ENCODE measurements around the gene SMCO4.
"Not testable (repeated sequence)": the region's sequence is repeated elsewhere in the genome, so short reads cannot be mapped to it uniquely, and the experiment has no call there.

The SMCO4 gene

DNA sequence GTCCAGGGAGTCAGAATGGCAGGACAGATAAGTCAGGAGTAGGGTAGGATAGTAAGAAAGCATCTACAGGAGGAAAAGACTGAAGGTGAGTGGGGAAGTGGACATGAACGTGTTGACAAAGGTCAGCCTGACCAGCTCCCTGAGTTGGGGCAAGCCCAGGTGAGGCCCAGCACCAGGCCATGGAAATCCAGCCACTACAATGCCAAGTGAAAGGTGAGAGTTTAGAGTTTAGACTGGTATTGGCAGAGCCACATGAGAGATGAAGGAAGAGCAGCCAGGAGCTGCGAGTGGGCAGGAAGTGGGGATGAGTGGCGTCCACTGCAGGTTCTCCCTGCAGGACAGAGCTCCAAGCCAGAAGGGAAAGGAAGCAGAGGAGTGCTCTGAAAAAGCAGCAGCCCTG lies 16.5 kb upstream of the SMCO4 start:
- no peak for DNase-seq

DNA sequence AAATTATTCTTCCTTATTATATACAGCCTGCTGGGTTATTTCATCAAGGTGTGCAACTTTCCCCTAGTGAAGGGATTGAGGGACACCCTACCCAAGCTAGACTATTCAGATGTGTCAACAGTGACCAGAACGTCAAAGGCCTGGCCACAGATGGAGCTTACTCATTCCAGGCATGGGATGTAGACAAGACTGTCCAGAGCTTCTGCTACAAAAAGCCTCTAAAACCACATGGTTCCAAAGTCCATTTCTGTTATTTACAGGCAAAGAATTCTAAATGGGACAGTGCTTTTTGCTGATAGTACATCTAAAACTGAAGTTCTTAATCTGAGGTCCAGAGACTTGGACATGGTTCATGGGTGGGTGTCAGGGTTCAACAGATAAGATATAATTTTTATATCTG lies 9.7 kb upstream of the SMCO4 start:
- DNase-seq: no peak

DNA sequence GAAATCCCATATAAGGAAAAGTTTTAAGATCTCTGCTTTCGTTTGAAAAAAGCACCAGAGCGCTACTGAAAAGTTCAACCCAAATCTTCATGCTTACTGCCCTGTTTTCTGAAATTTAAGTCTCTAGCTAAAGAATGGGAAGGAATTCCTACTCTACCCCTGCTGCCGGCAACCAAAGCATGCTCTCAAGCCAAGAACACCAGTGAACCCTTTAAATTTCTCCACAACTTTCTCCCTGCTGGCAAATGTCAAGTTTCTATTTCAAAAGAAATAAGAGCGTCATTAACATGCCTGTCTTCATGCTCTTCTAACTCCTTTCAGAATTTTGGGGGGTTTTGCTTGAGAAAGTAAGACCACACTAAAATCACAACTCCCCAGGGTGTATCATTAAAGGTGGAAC lies 6.8 kb upstream of the SMCO4 start:
- DNase-seq: no peak

DNA sequence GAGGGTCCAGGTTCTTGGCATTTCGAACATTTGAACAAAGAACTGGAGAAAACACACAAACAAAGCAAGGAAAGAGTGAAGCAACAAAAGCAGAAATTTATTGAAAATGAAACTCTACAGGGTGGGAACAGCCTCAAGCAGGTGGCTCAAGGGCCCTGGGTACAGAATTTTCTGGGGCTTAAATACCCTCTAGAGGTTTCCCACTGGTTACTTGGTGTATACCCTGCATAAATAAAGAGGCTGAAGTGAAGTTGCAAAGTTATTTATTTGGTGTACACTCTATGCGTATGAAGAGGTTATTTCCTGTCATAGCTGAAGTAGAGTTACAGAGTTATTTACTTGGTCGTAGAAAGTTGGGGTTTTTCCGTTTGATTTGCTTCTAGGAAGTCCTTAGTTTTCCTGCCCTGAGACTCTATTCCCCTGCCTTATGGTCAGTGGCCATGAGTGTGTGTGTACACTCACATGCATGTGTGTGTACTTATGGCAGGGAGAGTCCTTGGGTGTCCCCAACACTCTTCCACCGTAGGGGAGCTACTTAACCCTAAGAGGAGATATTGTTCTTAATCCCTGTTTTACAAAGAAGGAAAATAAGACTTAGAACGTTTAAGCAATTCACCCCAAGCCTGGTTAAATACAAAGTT lies 5.6 kb upstream of the SMCO4 start:
- no peak for DNase-seq

DNA sequence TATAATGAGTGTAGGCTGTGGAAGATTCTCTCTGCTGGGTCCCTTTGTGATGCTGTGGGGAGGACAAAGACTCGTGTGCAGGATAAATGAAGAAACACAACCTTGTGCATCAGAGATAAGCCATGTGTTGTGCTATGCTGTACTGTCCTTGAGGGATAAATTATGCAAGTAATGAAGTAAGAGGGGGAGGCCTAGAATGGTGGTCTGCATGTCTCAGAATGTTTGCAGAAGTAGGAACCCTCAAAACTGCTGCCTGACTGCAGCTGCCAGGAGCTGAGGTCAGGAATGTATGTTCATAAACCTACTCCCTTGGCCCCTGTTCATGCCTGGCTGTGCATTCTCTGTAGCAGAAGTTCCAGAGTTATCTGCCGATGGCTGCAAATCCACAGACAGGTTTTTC lies 4.6 kb upstream of the SMCO4 start:
- DNase-seq: no peak

DNA sequence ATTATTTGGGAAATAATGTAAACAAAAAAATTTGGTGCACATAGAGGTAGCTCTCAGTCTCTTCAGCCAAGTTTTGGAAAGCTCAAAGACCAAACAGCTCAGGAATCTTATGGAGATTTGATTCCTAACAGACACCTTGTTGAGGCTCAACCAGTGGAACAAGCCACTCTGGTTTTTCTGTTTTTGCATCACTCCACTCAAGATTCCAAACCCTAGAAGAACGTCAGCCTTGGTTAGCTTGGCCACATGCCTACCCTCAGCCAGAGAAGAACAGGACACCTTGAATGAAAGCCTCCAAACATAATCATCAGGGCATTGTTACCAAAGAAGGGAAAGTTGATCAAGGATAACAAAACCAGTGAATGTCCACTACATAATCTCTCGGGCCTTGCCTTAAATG lies 3.8 kb upstream of the SMCO4 start:
- DNase-seq: no peak

DNA sequence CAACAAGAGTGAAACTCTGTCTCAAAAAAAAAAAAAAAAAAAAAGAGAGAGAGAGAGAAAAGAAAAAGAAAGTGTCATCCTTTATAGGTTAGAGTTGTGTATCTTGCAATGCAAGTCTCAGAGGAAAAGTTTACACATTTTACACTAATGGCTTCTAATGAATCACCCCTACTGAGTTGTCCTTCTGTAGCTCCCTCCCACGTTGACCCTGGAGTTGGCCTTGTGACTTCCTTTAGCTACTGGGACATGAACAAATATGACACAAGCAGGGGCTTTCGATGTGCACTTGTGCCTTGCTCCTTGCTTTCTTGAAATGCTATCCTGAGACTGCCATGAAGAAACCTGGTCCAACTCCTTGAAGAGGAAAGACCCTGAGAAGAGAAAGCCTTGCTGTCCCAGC lies 2.4 kb upstream of the SMCO4 start:
- DNase-seq: no peak

DNA sequence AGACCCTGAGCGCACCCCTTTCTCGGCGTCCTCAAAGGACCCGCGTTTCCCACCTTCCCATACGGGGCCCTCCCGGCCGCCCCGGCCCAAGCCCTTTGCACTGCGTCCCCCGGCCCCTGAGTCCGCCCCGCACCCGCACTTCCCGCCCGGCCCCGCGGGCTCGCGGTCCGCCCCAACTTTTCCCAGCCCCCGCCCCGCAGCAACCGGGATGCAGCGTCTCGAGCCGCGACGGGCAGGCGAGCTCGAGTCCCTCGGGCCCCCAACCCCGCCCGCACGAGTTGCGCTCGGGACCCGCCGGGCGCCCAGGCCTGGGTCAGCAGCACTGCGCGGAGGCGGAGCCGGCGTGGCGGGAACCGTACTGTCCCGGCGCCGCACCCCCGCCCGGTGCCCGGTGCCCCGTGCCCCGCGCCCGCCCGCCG lies 371 bp downstream of the SMCO4 start:
- no peak for DNase-seq

DNA sequence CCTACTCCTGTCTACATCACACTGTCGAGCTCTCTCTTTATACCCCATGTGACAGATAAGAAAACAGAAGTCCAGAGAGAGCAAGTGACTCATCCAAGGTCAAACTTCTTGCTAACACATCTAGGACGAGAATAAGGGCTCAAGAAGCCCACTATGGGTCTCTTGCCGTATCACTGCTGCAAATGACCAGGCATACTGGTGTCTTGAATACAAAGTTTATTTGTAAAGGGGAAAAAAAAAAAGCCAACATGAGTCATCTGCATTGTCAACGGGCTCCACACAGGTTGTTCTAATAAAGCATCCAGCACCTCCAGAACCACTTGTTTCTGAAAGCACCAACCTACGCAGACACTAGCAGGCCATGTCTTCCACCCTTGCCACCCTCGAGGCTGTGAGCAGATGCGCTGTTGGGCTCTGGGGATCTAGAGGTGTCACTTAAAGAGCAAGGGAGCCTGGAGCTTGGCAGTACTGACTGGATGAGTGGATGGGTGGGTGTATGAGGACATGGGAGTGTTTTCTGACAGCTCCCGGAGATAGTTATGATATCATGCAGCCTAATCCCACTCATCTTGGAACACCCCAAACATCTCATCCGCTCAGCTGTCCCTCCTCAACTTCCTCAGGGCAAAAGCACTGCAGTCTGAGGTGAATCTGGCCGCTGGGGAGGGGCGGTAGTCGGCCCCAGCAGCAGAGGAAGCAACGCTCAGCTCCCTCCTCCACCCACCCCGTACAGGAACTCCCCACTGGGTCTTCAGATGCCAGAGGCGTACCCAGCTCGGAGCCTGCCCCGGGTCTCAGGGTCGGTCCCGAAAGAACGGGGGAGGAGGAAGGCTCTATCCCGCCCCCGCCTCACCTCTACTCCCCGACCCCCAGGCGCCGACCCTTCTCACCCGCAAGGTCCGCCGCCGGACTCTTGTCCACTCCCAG lies 1.0 kb downstream of the SMCO4 start:
- peak; percentile 29 for DNase-seq

DNA sequence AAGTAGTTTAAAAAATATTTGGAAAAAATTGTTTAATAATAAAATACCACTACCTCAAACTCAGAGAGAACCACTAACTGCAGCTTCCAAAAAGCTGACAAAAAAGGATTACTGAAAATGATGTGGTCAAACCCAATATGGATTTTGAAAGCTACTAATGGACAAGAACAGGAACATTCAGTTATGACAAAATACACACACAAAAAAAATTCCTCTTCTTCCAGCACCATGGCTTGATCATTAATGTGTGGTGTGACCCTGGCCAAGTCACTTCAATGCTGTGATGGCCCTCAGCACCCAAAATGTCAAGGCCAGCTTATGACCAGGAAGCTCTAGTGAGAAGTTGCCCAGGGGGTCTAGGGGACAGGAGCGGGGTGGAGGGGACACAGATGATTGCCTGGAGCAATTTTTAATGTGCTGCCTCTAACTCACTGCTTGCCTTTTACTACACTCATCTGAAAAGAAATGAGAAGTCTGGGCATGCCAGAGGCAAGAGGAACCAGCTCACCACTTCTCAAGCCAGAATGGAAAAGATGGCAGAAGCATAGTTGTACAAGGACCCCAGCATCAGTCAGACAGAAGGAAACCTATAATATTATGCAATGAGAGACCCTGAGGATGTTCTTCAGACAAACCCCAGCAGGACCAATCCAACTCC lies 2.2 kb downstream of the SMCO4 start:
- DNase-seq: no peak

DNA sequence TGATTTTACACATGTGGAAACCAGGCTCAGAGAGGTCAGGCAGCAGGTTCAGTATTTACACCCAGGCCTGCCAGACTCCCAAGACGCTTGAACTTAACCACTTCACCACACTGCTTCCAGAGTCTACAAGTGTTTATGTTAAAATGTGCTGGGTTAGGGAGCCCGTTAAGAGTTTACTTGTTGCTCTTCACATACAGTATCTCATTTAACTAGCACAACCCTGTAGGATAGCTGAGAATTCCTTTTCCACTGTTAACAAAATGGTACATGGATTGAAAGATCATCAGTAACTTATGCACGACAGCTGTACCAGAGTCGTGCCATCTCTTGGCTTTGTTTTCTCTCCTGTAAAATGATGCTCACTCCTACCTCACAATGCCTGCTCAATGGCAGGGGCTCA lies 2.9 kb downstream of the SMCO4 start:
- DNase-seq: no peak

DNA sequence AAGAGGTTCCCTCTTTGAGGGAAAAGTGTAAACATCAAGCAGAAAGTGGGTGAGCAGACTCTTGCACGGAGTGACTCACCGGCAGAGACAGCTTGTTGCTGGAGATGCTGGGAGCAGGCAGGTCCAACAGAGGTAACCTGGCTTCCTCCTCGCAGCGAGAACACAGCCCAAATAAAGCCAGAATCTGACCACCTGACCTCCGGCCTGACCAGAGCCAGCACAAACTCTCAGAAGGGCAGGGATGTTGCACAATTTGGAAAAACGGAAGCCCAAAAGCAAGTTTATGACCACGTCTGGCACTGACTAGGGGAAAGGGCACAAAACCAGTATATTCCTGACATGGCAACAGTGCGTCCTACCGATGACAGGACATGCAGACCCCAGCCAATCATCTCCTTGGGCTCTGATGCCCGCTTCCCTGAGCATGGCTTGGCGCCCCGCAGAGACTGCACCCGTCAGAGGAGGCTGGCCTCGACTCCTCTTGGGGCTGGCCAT lies 5.4 kb downstream of the SMCO4 start:
- DNase-seq: no peak

DNA sequence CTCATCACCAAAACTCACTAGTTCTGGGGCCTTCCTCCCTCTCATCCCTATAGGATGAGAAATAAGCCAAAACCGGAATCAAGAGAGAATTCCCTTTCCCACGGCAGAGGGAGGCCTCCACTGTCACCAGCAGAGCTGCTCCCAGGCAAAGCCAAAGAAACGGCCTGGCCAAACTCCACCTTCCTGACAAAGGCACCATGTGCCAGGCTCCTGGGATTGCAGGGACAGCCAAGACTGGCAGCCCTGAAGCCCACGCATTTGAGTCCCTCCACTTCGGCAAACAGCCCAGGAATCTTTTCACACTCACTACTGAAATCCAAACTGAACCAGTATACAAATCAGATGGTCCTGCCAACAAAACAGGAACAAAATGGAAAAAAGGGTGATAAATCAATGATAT lies 6.1 kb downstream of the SMCO4 start:
- no peak for DNase-seq

DNA sequence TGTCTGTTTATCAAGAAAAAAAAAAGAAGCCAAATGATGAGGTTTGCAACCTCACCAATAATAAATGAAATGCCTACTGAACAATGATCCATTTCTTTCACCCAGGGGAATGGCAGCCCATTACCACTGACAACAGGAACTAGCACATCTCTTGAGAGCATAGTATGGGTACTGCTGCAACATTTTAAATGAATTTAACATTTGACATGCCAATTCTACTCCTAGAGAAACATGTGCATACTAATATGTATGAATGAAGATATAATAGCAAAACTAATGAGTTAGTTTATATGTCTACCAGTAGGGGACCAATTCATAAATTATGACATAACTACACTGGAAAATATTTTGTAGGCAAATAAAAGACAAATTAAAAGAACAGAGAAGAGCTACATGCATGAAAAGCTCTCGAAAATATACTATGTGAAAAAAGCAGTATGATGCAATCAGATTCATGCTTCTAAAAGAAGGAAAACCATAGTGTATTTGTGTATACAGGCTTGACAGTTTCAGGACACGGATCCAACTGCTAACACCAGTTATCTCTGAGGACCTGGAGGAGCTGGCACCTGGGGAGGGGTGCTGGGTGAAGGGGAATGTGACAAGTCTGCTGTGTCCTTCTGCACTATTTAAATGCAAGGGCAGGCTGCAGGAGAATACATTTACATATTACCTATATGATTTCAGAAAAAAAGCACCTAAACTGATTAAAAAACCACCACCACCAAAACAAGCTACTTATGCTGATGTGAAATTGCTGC lies 6.9 kb downstream of the SMCO4 start:
- no peak for DNase-seq

DNA sequence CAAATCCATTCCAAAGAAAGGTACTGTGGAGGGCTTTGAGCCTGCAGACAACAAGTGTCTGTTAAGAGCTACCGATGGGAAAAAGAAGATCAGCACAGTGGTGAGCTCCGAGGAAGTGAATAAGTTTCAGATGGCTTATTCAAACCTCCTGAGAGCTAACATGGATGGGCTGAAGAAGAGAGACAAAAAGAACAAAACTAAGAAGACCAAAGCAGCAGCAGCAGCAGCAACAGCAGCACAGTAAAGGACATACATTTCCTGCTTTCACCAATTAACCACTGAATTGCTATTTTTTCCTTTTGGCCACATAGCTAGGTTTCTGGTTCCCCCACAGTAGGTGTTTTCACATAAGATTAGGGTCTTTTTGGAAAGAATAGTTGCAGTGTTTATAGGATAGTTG lies 7.6 kb downstream of the SMCO4 start:
- DNase-seq: not testable (repeated sequence)

DNA sequence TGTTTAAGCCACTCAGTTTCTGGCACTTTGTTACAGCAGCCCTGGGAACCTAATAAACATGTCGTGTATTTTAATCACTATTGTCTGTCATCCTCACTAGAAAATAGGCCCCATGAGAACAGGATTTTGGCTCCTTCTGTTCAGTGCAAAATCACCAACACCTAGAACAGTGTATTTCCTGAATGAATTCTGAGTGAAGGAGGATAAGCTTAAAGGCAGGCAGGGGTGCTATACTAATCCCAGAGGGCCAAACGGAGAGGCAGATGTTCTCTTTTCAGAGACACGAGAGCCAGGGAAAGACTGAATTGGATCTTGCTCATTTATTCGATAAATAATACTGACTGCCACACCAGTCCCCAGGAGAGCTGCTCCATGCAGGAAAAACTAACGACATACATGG lies 10.4 kb downstream of the SMCO4 start:
- DNase-seq: no peak

DNA sequence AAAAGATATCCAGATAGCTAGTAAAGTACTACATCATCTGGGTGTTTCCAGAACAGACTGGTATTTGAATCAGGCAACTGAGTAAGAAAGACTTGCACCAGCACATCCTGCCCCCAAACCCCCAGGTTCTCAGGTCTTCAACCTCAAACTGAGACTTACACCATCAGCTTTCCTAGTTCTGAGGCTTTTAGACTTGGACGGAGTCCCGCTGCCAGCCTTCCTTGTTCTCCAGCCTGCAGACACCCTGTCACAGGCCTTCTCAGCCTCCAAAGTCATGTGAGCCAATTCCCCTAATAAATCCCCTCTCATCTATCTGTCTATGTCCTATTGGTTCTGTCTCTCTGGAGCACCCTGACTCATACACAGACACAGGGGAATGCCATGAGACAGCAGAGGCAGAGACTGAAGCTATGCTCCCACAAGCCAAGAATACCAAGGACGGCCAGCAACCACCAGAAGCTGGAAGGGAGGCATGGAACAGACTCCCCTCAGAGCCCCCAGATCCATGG lies 10.9 kb downstream of the SMCO4 start:
- DNase-seq: no peak

DNA sequence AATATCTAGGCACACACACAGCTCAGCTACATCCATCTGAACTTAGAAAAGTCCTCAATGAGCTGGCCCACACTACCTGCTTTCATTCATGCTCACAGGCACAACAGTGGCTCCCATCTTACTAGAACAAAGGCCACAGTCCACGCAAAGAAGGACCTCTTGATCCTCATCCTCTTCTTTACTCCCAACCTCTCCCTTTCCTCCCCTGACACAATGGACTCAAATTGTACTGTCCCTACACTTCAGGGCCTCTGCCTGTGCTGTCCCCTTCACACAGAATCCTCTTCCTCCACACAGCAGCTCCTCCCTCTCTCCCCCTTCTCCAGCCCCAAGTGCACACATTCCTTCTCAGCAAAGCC lies 12.7 kb downstream of the SMCO4 start:
- no peak for DNase-seq

DNA sequence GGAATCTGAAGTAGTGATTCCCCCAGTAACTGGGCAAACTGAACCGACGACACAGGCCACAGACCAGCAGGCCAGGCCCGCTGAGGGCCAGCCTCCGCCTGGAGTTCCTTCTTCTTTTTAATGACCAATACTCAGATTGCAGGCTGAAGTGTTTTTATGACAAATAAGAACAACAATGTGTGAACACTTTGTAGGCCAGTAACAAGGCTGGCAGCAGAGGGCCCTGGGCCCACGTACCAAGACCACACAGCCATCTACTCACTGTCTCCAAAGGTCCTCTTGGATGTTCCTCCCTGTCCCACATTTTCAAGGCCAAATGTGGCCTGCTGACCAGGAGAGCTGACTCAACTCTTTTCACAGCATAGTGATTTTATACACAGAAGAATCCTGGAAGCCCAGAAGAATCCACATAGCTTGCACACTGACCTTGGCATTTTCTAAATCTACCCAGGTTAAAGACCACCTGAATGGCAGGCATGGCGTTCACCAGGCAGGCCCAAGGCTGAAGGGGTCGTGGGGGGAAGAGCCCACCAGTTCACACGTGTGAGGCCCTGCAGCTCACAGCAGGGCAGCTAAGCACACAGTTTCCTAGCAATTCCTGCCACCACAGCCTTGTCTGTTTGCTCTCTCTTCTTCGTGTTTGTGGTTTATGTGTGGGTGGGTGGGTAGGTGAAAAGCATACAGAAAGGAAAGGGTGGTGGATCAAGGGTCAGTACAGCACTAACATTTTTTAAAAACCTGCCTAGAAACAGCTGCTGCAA lies 13.3 kb downstream of the SMCO4 start:
- no peak for DNase-seq

DNA sequence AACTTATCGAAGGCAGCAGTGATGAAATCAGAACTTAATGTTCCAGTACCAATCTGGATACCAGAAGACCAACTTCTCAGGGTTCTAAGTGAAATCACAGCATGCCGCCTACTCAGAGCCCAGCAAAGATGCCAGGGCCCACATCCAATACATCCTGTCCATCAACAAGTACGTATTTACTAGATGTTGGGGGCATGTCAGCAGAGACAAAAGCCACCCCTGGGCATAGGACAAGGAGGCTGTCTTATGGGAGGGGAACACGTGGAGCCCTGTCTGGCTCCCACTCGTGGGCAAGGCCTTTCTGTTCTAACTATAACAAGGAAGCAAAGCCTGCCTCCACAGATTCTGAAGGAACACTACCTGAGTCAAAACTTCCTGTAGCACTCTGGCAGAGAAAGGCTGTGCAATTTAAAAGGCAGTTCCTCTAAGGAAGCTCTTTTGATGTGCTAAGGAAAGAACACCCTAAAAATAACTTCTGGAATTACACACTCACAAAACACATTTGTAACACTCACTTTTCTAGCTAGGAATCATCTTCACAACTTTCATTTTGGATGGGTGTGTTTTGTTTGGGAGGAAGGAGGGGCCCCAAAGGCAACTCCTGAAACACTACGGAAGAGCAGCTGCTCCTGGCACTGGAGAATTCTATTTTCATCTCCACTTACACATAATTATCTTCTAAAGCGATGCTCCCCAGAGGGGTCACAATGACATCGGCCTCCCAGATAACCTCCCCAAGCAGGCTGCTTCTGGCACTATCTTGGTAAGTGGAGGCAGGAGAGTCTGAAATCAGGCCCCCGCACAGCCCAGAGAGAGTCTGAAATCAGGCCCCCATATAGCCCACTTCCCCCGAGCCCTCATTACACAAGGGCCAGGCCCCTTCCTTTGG lies 14.2 kb downstream of the SMCO4 start:
- peak; percentile 8 for DNase-seq

DNA sequence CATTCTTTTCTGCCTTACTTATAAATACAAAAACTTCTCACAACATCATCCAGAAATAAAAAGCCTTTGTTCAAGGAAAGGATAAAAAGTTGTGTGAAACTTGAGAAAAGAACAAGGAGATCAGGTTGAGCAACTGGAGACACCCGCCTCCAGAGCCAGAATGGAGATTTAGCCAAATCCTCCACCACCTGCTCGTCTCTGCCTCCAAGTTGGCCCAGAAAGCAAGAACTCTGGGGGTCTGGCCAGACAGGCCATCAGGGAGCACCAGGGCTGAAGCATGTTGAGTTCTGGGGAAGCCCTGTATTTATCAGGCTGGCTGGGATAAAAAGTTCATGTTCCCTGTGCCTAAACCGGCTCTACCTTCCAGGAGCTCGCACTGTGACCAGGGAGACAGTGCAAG lies 14.9 kb downstream of the SMCO4 start:
- no peak for DNase-seq

All from COR-L47 (cell line).